Spleen (tissue), 11 donors: ENCODE results near the gene EIF3K. TPM values are rescaled to one million over a fixed set of nuclear protein-coding genes. Genes with fewer than 3 reads are reported as not detected.

Experiments used
- DNase-seq: peaks from one replicate; pipeline ENCODE4 v3.0.0-alpha.2; 2020
- H3K27ac ChIP-seq, 8 donors: fragments of 200-600 bp; sonication (generic) in 7 of 8; 1 replicate in 4 of 8; 2 replicates in 4 of 8; pipeline versions ENCODE4 v1.5.0 to v1.8.0; 2016 to 2021; ENCODE audit warnings: inconsistent platforms in 4 of 8, mild to moderate bottlenecking in 4 of 8, moderate library complexity in 1 of 8
- H3K27me3 ChIP-seq, 7 donors: fragments of 200-600 bp; sonication (generic) in 6 of 7; replicated peaks in 1 of 7; 1 replicate in 4 of 7; 2 replicates in 3 of 7; pipeline versions ENCODE4 v1.5.0 to v1.8.0; 2016 to 2021; ENCODE audit warnings: inconsistent platforms in 3 of 7, mild to moderate bottlenecking in 1 of 7
- H3K36me3 ChIP-seq, 6 donors: fragments of 200-600 bp; sonication (generic) in 5 of 6; 1 replicate in 4 of 6; 2 replicates in 2 of 6; pipeline versions ENCODE4 v1.5.0 to v1.8.0; 2016 to 2021; ENCODE audit warnings: inconsistent platforms in 2 of 6
- H3K4me1 ChIP-seq, 6 donors: fragments of 200-600 bp; sonication (generic) in 5 of 6; 1 replicate in 3 of 6; 2 replicates in 3 of 6; pipeline versions ENCODE4 v1.5.0 to v1.8.0; 2016 to 2021; ENCODE audit warnings: inconsistent platforms in 3 of 6
- H3K4me3 ChIP-seq, 8 donors: fragments of 200-600 bp; sonication (generic) in 7 of 8; 1 replicate in 4 of 8; 2 replicates in 4 of 8; pipeline versions ENCODE4 v1.5.0 to v1.8.0; 2016 to 2021; ENCODE audit warnings: inconsistent platforms in 4 of 8, mild to moderate bottlenecking in 4 of 8, moderate library complexity in 2 of 8
- H3K9me3 ChIP-seq, 8 donors: fragments of 200-600 bp; sonication (generic) in 7 of 8; 1 replicate in 4 of 8; 2 replicates in 4 of 8; pipeline versions ENCODE4 v1.5.0 to v1.8.0; 2016 to 2021; ENCODE audit warnings: inconsistent platforms in 4 of 8
- CTCF ChIP-seq, 11 experiments: fragments of 200-600 bp in 7 of 11; fragments of 450-650 bp in 4 of 11; sonication (generic) in 4 of 11; IDR thresholded peaks in 8 of 11; conservative IDR thresholded peaks in 3 of 11; 1 replicate in 7 of 11; 2 replicates in 4 of 11; pipeline versions ENCODE4 v1.4.0 to v1.8.0; 2016 to 2021; ENCODE audit warnings: antibody characterized with exemption in 11 of 11, inconsistent platforms in 4 of 11, mild to moderate bottlenecking in 1 of 11
- POLR2A ChIP-seq, 3 donors: fragments of 450-650 bp; IDR thresholded peaks; one replicate each; pipeline ENCODE4 v1.5.1; 2017; ENCODE audit warnings: antibody characterized with exemption in 3 of 3, mild to moderate bottlenecking in 1 of 3
- POLR2AphosphoS5 ChIP-seq, 3 donors: sonication (generic); formaldehyde crosslinking; IDR thresholded peaks; one replicate each; pipeline ENCODE4 v1.5.1; 2017; ENCODE audit warnings: antibody characterized with exemption in 3 of 3
- WGBS, 5 donors: extraction: QIAGEN DNeasy Blood & Tissue Kit in 3 of 5; methylation state at CpG; one replicate each; pipeline versions ENCODE4 v1.1.5 to v1.1.7; 2013 to 2018; 5-methylcytosine and 5-hydroxymethylcytosine counted together
- intact Hi-C: fragments of 100-400 bp; cut with DNase I; formaldehyde crosslinking; loops from one replicate; pipeline ENCODE4 v1.15.0; 2023; ENCODE audit warnings: low total_unique reads
- polyA plus RNA-seq, 3 donors: library from polyadenylated mRNA; stranded (reverse); fragments of 200-250 nt; gene quantifications; one replicate each; pipeline ENCODE4 v1.2.1, GENCODE V29; 2013
- total RNA-seq, 7 donors: library from RNA; depleted of rRNA in 3 of 7; stranded (reverse); fragments of >200 nt in 3 of 7; fragmentation: NEBNext Ultra II Directional in 4 of 7; extraction: Animal tissue kit (Norgen Biotek cat#: 25700) in 4 of 7; gene quantifications; one replicate each; pipeline versions ENCODE4 v1.1.0 to v1.2.1, GENCODE V29; 2016 to 2021
- donor health status: healthy with polysubstance abuse.
- donor health status: DM: no; HTN: no; CAD: no; lungs with moderate emphysema.
- donor health status: DM: no; HTN: no; CAD: no.
- donor health status: Bipolar disorder and iron deficiency.
- donor health status: healthy.
- donor health status: DM: no; HTN: no; CAD: no.
- donor health status: DM: yes; HTN: yes; CAD: no.

The EIF3K gene
- total and polyA plus RNA-seq, 10 donors: 232 to 538 (median 302) TPM

- no peak overlapping the region for H3K4me3 ChIP-seq
- DNase-seq: no peak
- no peaks in the 10 kb centered on the region for H3K27me3 ChIP-seq
- H3K9me3 ChIP-seq: no peaks in the 10 kb centered on the region
- 72 to 81% (median 74%) methylated on average over 4 of the region's 4 CpGs for WGBS, 5 donors
- H3K4me1 ChIP-seq: peaks cover 0 to 14% (median 8%) of the 10 kb centered on the region in 6 donors
- TF ChIP-seq POLR2A (IDR thresholded peaks at IDR 0.05) (no peak), CTCF (IDR thresholded peaks at IDR 0.05 in 8 of 11, conservative IDR thresholded peaks at IDR 0.05 in 3 of 11) (no peak), POLR2AphosphoS5 (IDR thresholded peaks at IDR 0.05) (no peak)
- peaks cover 0 to 26% (median 14%) of the 10 kb centered on the region in 6 donors for H3K36me3 ChIP-seq
- H3K27ac ChIP-seq: peak overlapping the region in 4 of 8 donors; percentile 5 to 51 (median 36)
- intact Hi-C loops: no loop called here
Observed at GRCh38 chr19:38583985-38584305, 35.0 kb upstream of the EIF3K start.

DNA sequence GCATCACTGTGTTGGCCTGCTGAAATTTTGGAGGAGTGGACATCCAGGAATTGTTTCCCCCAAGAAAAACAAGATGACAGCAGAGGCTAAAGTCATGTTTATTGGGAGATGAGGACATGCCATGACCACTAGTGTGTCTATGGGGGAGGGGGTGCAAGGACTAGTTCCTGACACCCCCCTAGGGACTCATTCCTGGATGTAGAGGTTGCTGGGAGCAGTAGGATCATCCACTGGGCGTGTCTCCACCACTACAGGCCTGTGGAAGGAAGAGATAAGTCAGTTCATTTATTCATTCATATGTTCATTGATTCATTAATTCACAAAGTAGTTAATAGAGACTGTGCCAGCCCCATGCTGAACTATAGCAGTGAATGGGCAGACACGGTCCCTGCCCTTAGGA lies 31.4 kb upstream of the EIF3K start:
- DNase-seq: no peak
- Histone ChIP-seq H3K27ac (no peak overlapping the region), H3K36me3 (peaks cover 0 to 59% (median 22%) of the 10 kb centered on the region in 6 donors), H3K4me3 (no peak overlapping the region), H3K27me3 (no peaks in the 10 kb centered on the region), H3K4me1 (peaks cover 0 to 14% (median 8%) of the 10 kb centered on the region in 6 donors), H3K9me3 (no peaks in the 10 kb centered on the region)
- WGBS, 5 donors: 89 to 98% (median 93%) methylated on average over 2 of the region's 2 CpGs
- intact Hi-C loops: no loop called here
- TF ChIP-seq POLR2A (IDR thresholded peaks at IDR 0.05) (no peak), CTCF (IDR thresholded peaks at IDR 0.05 in 8 of 11, conservative IDR thresholded peaks at IDR 0.05 in 3 of 11) (no peak), POLR2AphosphoS5 (IDR thresholded peaks at IDR 0.05) (no peak)

- Histone ChIP-seq H3K27me3 (no peaks in the 10 kb centered on the region), H3K9me3 (no peaks in the 10 kb centered on the region), H3K4me3 (no peak overlapping the region), H3K27ac (no peak overlapping the region), H3K36me3 (peaks cover 0 to 64% (median 26%) of the 10 kb centered on the region in 6 donors), H3K4me1 (peaks cover 0 to 12% (median 7%) of the 10 kb centered on the region in 6 donors)
- TF ChIP-seq POLR2A (IDR thresholded peaks at IDR 0.05) (no peak), CTCF (IDR thresholded peaks at IDR 0.05 in 8 of 11, conservative IDR thresholded peaks at IDR 0.05 in 3 of 11) (no peak), POLR2AphosphoS5 (IDR thresholded peaks at IDR 0.05) (no peak)
- no peak for DNase-seq
- intact Hi-C loops: no loop called here
- 81 to 93% (median 86%) methylated on average over 2 of the region's 2 CpGs for WGBS, 5 donors
Observed at GRCh38 chr19:38588041-38588440, 30.9 kb upstream of the EIF3K start.

GRCh38 chr19:38592940-38593339 lies 26.0 kb upstream of the EIF3K start:
- H3K9me3 ChIP-seq: no peaks in the 10 kb centered on the region
- no peaks in the 10 kb centered on the region for H3K27me3 ChIP-seq
- H3K36me3 ChIP-seq: peaks cover 0 to 97% (median 47%) of the 10 kb centered on the region in 6 donors
- 72 to 83% (median 81%) methylated on average over 6 of the region's 6 CpGs for WGBS, 5 donors
- intact Hi-C loops: no loop called here
- H3K4me3 ChIP-seq: no peak overlapping the region
- H3K27ac ChIP-seq: no peak overlapping the region
- DNase-seq: no peak
- no peak for TF ChIP-seq CTCF (IDR thresholded peaks at IDR 0.05 in 8 of 11, conservative IDR thresholded peaks at IDR 0.05 in 3 of 11)
- TF ChIP-seq POLR2AphosphoS5 (IDR thresholded peaks at IDR 0.05): no peak
- no peak for TF ChIP-seq POLR2A (IDR thresholded peaks at IDR 0.05)
- peaks cover 0 to 8% (median 0%) of the 10 kb centered on the region in 6 donors for H3K4me1 ChIP-seq
